Fibroblast of pulmonary artery (primary cell): ENCODE results near the gene AFF3.

Source experiments
- DNase-seq: peaks from one replicate; pipeline ENCODE4 v3.0.0-alpha.2; 2010; ENCODE audit warnings: low read depth
- H3K4me3 ChIP-seq: replicated peaks from 2 replicates; pipeline ENCODE4 v1.5.1; 2011; ENCODE audit warnings: low read depth, mild to moderate bottlenecking, control low read depth, low read length, moderate library complexity
- TF ChIP-seq, protein P1 (sequence below): IDR thresholded peaks from 2 replicates; pipeline ENCODE4 v1.5.1; 2011; ENCODE audit warnings: mild to moderate bottlenecking, control low read depth, low read length, inconsistent platforms; ENCODE audit errors: missing control alignments

The AFF3 gene

GRCh38 chr2:100029460-100029859 lies 112.9 kb downstream of the AFF3 start:
- DNase-seq: no peak
- H3K4me3 ChIP-seq: no peak overlapping the region
- TF ChIP-seq, protein P1, sequence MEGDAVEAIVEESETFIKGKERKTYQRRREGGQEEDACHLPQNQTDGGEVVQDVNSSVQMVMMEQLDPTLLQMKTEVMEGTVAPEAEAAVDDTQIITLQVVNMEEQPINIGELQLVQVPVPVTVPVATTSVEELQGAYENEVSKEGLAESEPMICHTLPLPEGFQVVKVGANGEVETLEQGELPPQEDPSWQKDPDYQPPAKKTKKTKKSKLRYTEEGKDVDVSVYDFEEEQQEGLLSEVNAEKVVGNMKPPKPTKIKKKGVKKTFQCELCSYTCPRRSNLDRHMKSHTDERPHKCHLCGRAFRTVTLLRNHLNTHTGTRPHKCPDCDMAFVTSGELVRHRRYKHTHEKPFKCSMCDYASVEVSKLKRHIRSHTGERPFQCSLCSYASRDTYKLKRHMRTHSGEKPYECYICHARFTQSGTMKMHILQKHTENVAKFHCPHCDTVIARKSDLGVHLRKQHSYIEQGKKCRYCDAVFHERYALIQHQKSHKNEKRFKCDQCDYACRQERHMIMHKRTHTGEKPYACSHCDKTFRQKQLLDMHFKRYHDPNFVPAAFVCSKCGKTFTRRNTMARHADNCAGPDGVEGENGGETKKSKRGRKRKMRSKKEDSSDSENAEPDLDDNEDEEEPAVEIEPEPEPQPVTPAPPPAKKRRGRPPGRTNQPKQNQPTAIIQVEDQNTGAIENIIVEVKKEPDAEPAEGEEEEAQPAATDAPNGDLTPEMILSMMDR: no peak

DNA sequence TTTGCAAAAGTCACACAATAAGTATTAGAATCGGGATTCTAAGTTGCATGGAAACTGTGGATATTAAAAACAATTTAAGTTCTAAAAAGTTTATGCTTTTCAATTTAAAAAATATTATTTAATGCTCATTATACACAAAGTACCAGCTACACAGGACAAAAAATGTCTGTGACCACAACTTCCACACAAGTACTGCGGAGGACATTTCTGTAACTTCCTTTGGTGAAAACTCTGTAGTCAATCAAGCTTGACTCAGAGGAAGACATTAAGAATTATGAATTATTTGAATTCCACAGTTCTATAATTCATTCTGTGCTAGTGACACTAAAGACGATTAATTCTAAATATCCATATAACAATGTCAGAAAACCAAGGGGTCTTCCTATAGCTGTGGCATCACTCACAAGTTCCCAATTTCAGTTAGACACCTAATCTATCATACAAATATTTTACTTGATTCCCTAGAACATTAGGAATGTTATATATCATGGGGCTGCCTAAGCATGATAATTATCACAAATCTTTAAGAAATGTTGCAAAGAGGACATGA lies 120.5 kb downstream of the AFF3 start:
- no peak overlapping the region for H3K4me3 ChIP-seq
- TF ChIP-seq, protein P1: no peak
- DNase-seq: no peak

DNA sequence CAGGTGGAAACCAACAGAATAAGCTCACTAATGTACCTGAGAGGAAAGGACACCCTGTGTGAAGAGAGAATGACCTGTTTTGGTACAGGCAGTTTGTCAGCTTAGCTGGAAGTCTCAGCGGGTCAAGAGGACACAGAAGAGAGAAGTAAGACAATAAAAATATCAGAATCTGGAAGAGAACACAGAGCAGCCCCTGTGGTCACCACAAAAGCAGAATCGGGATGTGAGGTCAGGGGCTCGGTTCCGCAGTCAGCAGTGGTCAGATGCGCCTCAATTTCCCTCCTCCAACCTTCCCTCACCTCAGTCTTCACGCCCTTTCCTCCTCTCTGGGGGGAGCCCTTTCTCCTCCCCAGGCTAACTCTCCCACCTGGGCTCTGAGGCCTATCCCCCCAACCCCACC lies 122.9 kb downstream of the AFF3 start:
- TF ChIP-seq, protein P1: no peak
- no peak overlapping the region for H3K4me3 ChIP-seq
- no peak for DNase-seq

DNA sequence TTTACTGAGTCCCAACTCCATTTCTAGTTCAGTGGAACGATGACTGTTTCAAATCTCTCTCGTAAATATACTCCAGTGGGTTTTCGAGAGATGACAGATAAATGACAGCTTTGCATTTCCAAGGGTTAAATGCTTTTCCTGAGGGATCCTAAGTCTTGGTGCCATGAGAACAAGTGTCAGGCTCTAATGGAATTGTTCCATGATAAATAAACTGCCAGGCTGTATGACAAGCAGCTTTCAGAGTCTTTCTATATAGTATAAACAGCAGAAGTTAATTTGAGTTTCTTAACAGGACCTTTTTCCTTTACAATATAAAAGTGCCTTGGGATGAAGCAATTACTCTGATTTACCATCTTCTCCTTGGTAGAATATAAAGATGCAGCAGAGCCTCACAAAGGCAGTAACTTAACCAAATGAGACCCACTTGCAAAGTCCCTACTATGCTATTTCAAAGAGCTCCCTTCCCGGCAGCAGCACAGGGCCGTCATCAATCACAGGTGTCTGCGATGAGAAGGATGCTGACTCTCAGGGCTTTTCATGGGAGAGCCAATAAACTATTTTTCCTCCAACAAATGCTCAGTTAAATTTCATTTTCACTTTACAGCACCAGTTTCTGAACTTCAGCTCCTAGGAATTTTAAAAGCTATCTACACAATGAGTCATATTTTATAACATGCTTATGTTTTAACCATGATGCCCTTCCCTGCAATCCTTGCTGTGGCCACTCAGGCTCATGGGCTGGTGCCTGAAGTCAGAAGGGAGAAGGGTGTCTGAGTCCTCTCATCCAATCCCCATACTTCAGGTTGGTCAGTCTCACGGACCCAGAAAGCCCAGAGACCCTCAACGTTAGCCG lies 123.8 kb downstream of the AFF3 start:
- no peak overlapping the region for H3K4me3 ChIP-seq
- TF ChIP-seq, protein P1: no peak
- peak; percentile 10 for DNase-seq

GRCh38 chr2:100017633-100018032 lies 124.8 kb downstream of the AFF3 start:
- TF ChIP-seq, protein P1: no peak
- H3K4me3 ChIP-seq: no peak overlapping the region
- DNase-seq: peak; percentile 24

- H3K4me3 ChIP-seq: no peak overlapping the region
- DNase-seq: no peak
- TF ChIP-seq, protein P1: no peak
Observed at GRCh38 chr2:100016756-100017155, 125.6 kb downstream of the AFF3 start.
